ENCODE results near the gene XPO4.

XPO4 gene

DNA sequence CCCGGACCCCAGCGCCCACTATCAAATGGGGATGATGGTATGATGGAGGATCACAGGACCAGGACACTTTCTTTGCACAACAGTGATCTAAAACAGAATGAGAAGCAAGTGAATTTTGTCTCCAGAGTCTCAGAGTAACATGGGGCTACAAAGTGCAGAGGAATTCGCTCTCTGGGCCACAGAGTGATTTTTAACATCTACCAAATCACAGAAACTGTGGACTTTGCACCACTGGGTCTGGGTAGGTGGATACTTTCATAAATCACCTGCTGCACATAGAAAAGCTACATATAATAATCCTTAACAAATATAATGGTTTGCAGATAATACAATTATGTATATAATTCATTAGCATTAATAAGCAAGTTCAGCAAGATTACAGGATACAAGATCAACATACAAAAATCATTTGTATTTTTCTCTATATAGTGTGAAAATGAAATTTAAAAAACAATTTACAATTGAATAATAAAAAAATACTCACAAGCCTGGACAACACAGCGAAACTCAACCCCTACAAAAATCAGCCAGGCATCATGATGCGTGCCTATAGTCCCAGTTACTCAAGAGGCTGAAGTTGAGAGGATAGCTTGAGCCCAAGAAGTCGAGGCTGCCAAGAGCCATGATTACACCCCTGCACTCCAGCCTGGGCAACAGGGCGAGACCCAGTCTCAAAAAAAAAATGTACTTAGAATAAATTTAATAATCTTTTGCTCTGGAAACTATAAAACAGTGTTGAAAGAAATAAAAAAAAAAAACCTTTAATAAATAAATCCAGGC lies 68.5 kb downstream of the XPO4 start:
- H3K4me1 ChIP-seq (ENCODE audit: insufficient read depth, insufficient read length) = no peaks in the 10 kb centered on the region
- no peaks in the 10 kb centered on the region for H3K9me3 ChIP-seq (ENCODE audit: insufficient read depth, low read length)
- peaks cover 36% of the 10 kb centered on the region for H3K36me3 ChIP-seq (ENCODE audit: insufficient read depth, insufficient read length, low read length)
- no peak overlapping the region for H3K4me3 ChIP-seq (ENCODE audit: insufficient read length, low read depth)
- no peak for DNase-seq (ENCODE audit: low read depth, low spot score)
- H3K27me3 ChIP-seq (ENCODE audit: insufficient read depth, insufficient read length) = no peaks in the 10 kb centered on the region
- no peak overlapping the region for H3K9ac ChIP-seq (ENCODE audit: insufficient read length, low read depth)
- TF ChIP-seq YY1 (IDR thresholded peaks at IDR 0.05; ENCODE audit: insufficient read depth, insufficient read length) = no peak
- TF ChIP-seq SUZ12 (IDR thresholded peaks at IDR 0.05; ENCODE audit: extremely low read depth, insufficient read depth, insufficient read length) = no peak
- TF ChIP-seq ZNF274 (IDR thresholded peaks at IDR 0.05; ENCODE audit: low read depth, low read length) = no peak

DNA sequence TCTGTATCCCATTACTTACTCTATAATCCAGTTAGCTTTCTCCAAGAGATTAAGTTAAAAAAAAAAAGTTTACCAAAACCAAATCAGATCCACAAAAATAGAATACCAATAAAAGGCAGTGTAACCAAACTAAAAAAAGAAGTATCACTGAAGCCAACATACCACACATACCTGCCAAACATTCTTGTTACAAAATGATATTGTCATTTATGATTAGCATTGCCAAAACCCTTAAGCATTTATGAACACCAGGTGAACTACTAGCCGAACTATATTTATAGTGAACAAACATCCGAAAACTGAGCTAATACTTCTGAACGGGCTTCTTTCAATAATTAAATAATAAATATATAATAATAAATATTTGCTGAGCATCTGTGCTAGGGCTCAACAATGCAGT lies 69.7 kb downstream of the XPO4 start:
- peaks cover 28% of the 10 kb centered on the region for H3K36me3 ChIP-seq (ENCODE audit: insufficient read depth, insufficient read length, low read length)
- no peaks in the 10 kb centered on the region for H3K4me1 ChIP-seq (ENCODE audit: insufficient read depth, insufficient read length)
- no peaks in the 10 kb centered on the region for H3K27me3 ChIP-seq (ENCODE audit: insufficient read depth, insufficient read length)
- DNase-seq (ENCODE audit: low read depth, low spot score) = no peak
- H3K4me3 ChIP-seq (ENCODE audit: insufficient read length, low read depth) = no peak overlapping the region
- no peak overlapping the region for H3K9ac ChIP-seq (ENCODE audit: insufficient read length, low read depth)
- TF ChIP-seq SUZ12 (IDR thresholded peaks at IDR 0.05; ENCODE audit: extremely low read depth, insufficient read depth, insufficient read length) = no peak
- no peaks in the 10 kb centered on the region for H3K9me3 ChIP-seq (ENCODE audit: insufficient read depth, low read length)

DNA sequence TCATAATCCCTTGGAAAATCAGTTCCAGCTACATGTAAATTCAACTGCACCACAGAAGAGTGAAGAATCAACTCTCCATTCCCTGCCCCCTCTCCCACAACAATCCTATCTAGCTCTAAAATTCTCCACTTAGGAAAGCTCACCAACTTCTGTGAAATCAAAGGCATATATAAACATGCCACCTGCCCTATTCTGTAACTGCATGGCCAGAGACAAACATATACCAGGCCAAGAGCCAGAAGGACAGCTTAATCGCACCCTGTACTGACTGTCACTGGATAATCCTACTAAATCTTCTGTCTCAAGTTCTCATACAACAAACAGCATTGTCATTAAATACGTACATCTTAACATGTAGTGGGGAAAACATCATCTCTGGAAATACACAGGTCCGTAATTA lies 70.6 kb downstream of the XPO4 start:
- H3K4me3 ChIP-seq (ENCODE audit: insufficient read length, low read depth) = no peak overlapping the region
- no peaks in the 10 kb centered on the region for H3K9me3 ChIP-seq (ENCODE audit: insufficient read depth, low read length)
- H3K27me3 ChIP-seq (ENCODE audit: insufficient read depth, insufficient read length) = no peaks in the 10 kb centered on the region
- no peak for TF ChIP-seq SUZ12 (IDR thresholded peaks at IDR 0.05; ENCODE audit: extremely low read depth, insufficient read depth, insufficient read length)
- TF ChIP-seq YY1 (IDR thresholded peaks at IDR 0.05; ENCODE audit: insufficient read depth, insufficient read length) = no peak
- no peak for TF ChIP-seq ZNF274 (IDR thresholded peaks at IDR 0.05; ENCODE audit: low read depth, low read length)
- no peak overlapping the region for H3K9ac ChIP-seq (ENCODE audit: insufficient read length, low read depth)
- no peaks in the 10 kb centered on the region for H3K4me1 ChIP-seq (ENCODE audit: insufficient read depth, insufficient read length)
- no peak for DNase-seq (ENCODE audit: low read depth, low spot score)
- H3K36me3 ChIP-seq (ENCODE audit: insufficient read depth, insufficient read length, low read length) = peaks cover 20% of the 10 kb centered on the region

DNA sequence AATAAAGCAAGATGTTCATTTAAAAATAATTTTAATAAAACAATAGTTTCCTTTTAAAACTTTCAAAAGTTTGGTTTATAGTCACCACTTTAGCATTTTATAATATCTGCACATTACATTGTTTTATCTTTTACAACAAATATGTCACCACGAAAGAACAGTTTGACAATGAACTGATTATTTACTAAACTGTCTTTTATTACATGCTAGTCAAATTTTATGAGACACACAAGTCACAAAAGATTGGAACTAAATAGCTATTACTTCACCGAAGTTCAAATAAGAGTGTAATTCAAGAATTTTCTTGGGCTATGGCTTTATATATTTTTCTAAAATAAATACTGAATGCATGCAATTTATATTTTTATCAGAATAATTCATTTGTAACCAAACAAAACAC lies 71.3 kb downstream of the XPO4 start:
- Histone ChIP-seq H3K4me1 (ENCODE audit: insufficient read depth, insufficient read length) (no peaks in the 10 kb centered on the region), H3K9ac (ENCODE audit: insufficient read length, low read depth) (no peak overlapping the region), H3K27me3 (ENCODE audit: insufficient read depth, insufficient read length) (no peaks in the 10 kb centered on the region), H3K36me3 (ENCODE audit: insufficient read depth, insufficient read length, low read length) (peaks cover 15% of the 10 kb centered on the region), H3K9me3 (ENCODE audit: insufficient read depth, low read length) (no peaks in the 10 kb centered on the region), H3K4me3 (ENCODE audit: insufficient read length, low read depth) (no peak overlapping the region)
- no peak for TF ChIP-seq SUZ12 (IDR thresholded peaks at IDR 0.05; ENCODE audit: extremely low read depth, insufficient read depth, insufficient read length)
- no peak for TF ChIP-seq YY1 (IDR thresholded peaks at IDR 0.05; ENCODE audit: insufficient read depth, insufficient read length)
- TF ChIP-seq ZNF274 (IDR thresholded peaks at IDR 0.05; ENCODE audit: low read depth, low read length) = no peak
- no peak for DNase-seq (ENCODE audit: low read depth, low spot score)

DNA sequence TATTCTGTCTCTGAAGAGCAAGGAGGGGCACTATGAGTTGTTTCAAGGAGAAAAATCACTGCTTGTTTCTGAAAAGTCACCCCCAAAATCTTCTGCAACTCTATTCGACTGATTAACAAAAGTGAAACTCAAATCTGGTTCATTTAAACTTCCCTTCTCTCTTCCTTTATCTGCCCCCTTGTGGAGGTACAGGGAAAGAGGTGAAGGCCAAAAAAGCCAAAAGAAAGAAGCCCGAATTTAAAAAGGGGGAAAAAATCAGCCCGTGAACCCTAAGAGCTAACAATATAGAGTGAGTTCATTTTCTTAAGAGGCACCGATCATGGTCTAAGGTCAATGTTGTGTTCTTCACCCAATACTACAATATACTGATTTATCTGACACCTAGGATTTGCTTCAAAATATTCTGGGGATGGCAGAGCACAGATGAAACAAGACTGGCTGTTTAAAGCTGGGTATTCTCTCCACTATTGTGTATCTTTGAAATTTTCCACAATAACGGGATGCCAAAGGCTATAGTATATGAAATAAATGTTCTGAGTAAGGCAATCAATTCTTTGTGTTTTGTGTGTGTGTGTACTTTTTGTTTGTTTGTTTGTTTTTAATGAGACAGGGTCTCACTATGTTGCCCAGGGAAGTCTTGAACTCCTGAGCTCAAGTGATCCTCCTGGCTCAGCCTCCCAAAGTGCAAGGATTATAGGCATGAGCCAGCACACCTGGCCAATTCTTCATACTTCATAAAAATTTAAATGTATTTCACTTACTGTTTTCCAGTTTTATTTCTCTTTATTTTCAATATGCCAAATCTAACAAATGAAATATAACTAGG lies 73.8 kb downstream of the XPO4 start:
- H3K36me3 ChIP-seq (ENCODE audit: insufficient read depth, insufficient read length, low read length) = peaks cover 13% of the 10 kb centered on the region
- no peaks in the 10 kb centered on the region for H3K4me1 ChIP-seq (ENCODE audit: insufficient read depth, insufficient read length)
- no peak overlapping the region for H3K9ac ChIP-seq (ENCODE audit: insufficient read length, low read depth)
- TF ChIP-seq YY1 (IDR thresholded peaks at IDR 0.05; ENCODE audit: insufficient read depth, insufficient read length) (no peak), ZNF274 (IDR thresholded peaks at IDR 0.05; ENCODE audit: low read depth, low read length) (no peak), SUZ12 (IDR thresholded peaks at IDR 0.05; ENCODE audit: extremely low read depth, insufficient read depth, insufficient read length) (no peak)
- no peaks in the 10 kb centered on the region for H3K9me3 ChIP-seq (ENCODE audit: insufficient read depth, low read length)
- H3K4me3 ChIP-seq (ENCODE audit: insufficient read length, low read depth) = no peak overlapping the region
- DNase-seq (ENCODE audit: low read depth, low spot score) = peak; percentile 9
- no peaks in the 10 kb centered on the region for H3K27me3 ChIP-seq (ENCODE audit: insufficient read depth, insufficient read length)

DNA sequence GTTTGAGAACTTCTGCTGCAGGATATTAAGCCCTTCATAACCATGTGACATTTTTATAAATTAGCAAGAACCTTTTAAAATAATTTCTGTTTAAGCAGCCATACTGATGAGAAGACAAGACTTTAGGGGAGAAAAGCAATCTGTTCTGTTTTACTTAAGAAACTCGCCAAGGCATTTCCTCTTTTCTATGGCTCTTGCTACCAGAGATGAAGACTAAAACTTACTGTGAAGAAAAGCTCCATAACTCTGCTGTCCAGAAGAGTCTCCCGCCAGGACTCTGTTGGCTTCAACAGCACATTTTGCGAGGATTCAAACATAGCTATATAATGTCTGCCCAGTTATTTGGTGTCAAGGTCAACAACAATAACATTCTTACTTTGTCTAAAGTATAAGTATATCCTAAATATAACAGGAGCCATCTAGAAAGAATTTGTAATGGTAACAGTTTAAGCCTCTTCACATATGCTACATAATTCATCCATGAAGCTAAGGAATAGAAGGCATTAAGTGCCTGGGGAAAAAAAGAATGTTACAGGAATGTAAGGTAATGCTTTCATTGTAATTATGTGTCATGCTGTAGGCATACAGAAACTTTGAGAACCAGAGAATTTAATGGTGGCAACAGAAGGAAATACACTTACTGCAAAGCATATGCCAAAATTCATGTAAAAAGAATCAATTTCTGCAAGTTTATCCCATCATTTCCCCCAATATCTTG lies 75.5 kb downstream of the XPO4 start:
- no peaks in the 10 kb centered on the region for H3K4me1 ChIP-seq (ENCODE audit: insufficient read depth, insufficient read length)
- no peak overlapping the region for H3K4me3 ChIP-seq (ENCODE audit: insufficient read length, low read depth)
- H3K9ac ChIP-seq (ENCODE audit: insufficient read length, low read depth) = no peak overlapping the region
- TF ChIP-seq ZNF274 (IDR thresholded peaks at IDR 0.05; ENCODE audit: low read depth, low read length) (no peak), YY1 (IDR thresholded peaks at IDR 0.05; ENCODE audit: insufficient read depth, insufficient read length) (no peak), SUZ12 (IDR thresholded peaks at IDR 0.05; ENCODE audit: extremely low read depth, insufficient read depth, insufficient read length) (no peak)
- DNase-seq (ENCODE audit: low read depth, low spot score) = no peak
- peaks cover 4% of the 10 kb centered on the region for H3K36me3 ChIP-seq (ENCODE audit: insufficient read depth, insufficient read length, low read length)
- H3K9me3 ChIP-seq (ENCODE audit: insufficient read depth, low read length) = no peaks in the 10 kb centered on the region
- no peaks in the 10 kb centered on the region for H3K27me3 ChIP-seq (ENCODE audit: insufficient read depth, insufficient read length)

DNA sequence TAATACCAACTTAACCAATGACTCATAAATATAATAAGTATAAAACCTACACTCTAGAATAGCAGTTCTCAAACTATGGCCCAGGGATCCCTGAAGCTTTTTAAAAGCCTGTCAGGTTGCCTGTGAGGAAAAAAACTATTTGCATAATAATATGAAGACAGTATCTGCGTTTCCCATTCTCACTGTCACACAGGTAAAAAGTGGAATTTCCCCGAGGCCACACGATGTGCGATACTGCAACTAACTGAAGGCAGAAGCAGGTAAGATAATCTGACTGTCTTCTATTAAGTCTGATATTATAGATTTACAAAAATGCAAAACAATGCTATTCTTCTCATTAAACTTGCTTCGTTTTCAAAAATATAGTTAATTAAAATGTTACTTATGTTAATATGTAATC lies 76.2 kb downstream of the XPO4 start:
- H3K36me3 ChIP-seq (ENCODE audit: insufficient read depth, insufficient read length, low read length) = peaks cover 8% of the 10 kb centered on the region
- no peaks in the 10 kb centered on the region for H3K27me3 ChIP-seq (ENCODE audit: insufficient read depth, insufficient read length)
- DNase-seq (ENCODE audit: low read depth, low spot score) = no peak
- H3K4me3 ChIP-seq (ENCODE audit: insufficient read length, low read depth) = no peak overlapping the region
- no peak for TF ChIP-seq YY1 (IDR thresholded peaks at IDR 0.05; ENCODE audit: insufficient read depth, insufficient read length)
- TF ChIP-seq SUZ12 (IDR thresholded peaks at IDR 0.05; ENCODE audit: extremely low read depth, insufficient read depth, insufficient read length) = no peak
- TF ChIP-seq ZNF274 (IDR thresholded peaks at IDR 0.05; ENCODE audit: low read depth, low read length) = no peak
- H3K9ac ChIP-seq (ENCODE audit: insufficient read length, low read depth) = no peak overlapping the region
- no peaks in the 10 kb centered on the region for H3K9me3 ChIP-seq (ENCODE audit: insufficient read depth, low read length)
- no peaks in the 10 kb centered on the region for H3K4me1 ChIP-seq (ENCODE audit: insufficient read depth, insufficient read length)
